Sciatic nerve (tissue), 2 donors: ENCODE results near the gene OOEP. TPM values are rescaled to one million over a fixed set of nuclear protein-coding genes. Genes with fewer than 3 reads are reported as not detected.

Source experiments
- ATAC-seq: fragments of 200-7000 bp; cut with Tn5 transposase; one replicate; pipeline ENCODE4 v1.9.1; 2020; ENCODE audit warnings: mild to moderate bottlenecking, moderate library complexity
- DNase-seq: peaks from one replicate; pipeline ENCODE4 v3.0.0-alpha.2; 2020; ENCODE audit warnings: low spot score
- intact Hi-C: fragments of 100-400 bp; cut with DNase I; formaldehyde crosslinking; loops from one replicate; pipeline ENCODE4 v1.14.2; 2022
- total RNA-seq: library from RNA; stranded (reverse); fragmentation: NEBNext Ultra II Directional; extraction: Animal tissue kit (Norgen Biotek cat#: 25700); gene quantifications from one replicate; pipeline ENCODE4 v1.2.1, GENCODE V29; 2021
- donor health status: DM: no; HTN: no; CAD: no.
- donor health status: DM: no; HTN: no; CAD: no.

OOEP gene
- total RNA-seq, 1 donor from 2014 or later: not detected

DNA sequence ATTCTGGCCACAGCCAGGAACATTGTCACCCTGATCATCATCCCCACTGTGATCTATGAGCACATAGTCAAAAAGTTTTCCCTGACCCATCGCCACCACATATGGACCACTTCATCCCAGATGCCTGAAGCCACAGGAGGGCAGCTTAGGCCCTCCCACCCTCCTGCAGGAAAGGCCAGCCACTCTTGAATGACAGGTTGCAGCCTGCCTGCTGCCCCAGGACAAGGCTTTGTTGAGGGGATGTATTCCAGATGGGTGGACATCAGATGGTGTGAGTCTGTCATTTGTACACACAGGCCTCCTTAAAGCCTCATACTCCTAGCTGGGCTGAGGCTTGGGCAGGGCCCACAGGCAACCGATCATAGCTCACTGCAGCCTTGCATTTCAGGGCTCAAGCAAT lies 46.4 kb downstream of the OOEP start:
- intact Hi-C loops: no loop called here
- DNase-seq (no peak), ATAC-seq (no peak)

Other genes with a start within 250 kb of the OOEP start
- gene KHDC1L, start 144.4 kb downstream of the OOEP start, total RNA-seq: not detected
- 2.0 TPM for gene KHDC1, start 106.7 kb downstream of the OOEP start, total RNA-seq
- gene DPPA5, start 15.6 kb downstream of the OOEP start, total RNA-seq: not detected
- not detected for gene KHDC3L, start 7.2 kb downstream of the OOEP start, total RNA-seq
- 0.89 TPM for gene DDX43, start 24.9 kb upstream of the OOEP start, total RNA-seq
- gene CGAS, start 82.4 kb upstream of the OOEP start, total RNA-seq: 7.5 TPM
- 34.6 TPM for gene MTO1, start 91.8 kb upstream of the OOEP start, total RNA-seq
- 6,940 TPM for gene EEF1A1, start 151.1 kb upstream of the OOEP start, total RNA-seq